HepG2 (cell line): ENCODE measurements around the gene B3GNT9. TPM values are rescaled to one million over a fixed set of nuclear protein-coding genes. Genes with fewer than 3 reads are reported as not detected.

Source experiments
- BCL6 ChIP-seq: IDR thresholded peaks from 2 replicates; pipeline ENCODE4 v1.6.1; 2016; ENCODE audit warnings: missing genetic modification reagents, missing compliant biosample characterization
- HNRNPK ChIP-seq: fragments of 200-400 bp; formaldehyde crosslinking; IDR thresholded peaks from 2 replicates; pipeline ENCODE4 v1.6.1; 2018; ENCODE audit warnings: low read length, low read depth, moderate library complexity, mild to moderate bottlenecking; ENCODE audit not compliant: poor library complexity, severe bottlenecking
- HOXA9 ChIP-seq: sonication (generic); formaldehyde crosslinking; IDR thresholded peaks from 2 replicates; pipeline ENCODE4 v1.8.1; 2022; ENCODE audit warnings: missing genetic modification reagents, mild to moderate bottlenecking, moderate library complexity, borderline replicate concordance
- KMT2B ChIP-seq: IDR thresholded peaks from 2 replicates; pipeline ENCODE4 v1.6.1; 2016; ENCODE audit warnings: missing genetic modification reagents, missing compliant biosample characterization
- PAWR ChIP-seq: sonication (generic); formaldehyde crosslinking; IDR thresholded peaks from 2 replicates; pipeline ENCODE4 v1.4.0; 2020; ENCODE audit warnings: missing genetic modification reagents, mild to moderate bottlenecking, borderline replicate concordance
- TBP ChIP-seq: sonication (generic); formaldehyde crosslinking; IDR thresholded peaks from 2 replicates; pipeline ENCODE4 v1.5.0; 2020; ENCODE audit warnings: missing genetic modification reagents
- ZNF550 ChIP-seq: sonication (generic); formaldehyde crosslinking; IDR thresholded peaks from 2 replicates; pipeline ENCODE4 v1.4.0; 2020; ENCODE audit warnings: mild to moderate bottlenecking, missing genetic modification reagents, borderline replicate concordance
- ZNF782 ChIP-seq: sonication (generic); formaldehyde crosslinking; IDR thresholded peaks from 2 replicates; pipeline ENCODE4 v1.4.0; 2020; ENCODE audit warnings: missing genetic modification reagents, mild to moderate bottlenecking, borderline replicate concordance
- ZNF850 ChIP-seq: sonication (generic); formaldehyde crosslinking; conservative IDR thresholded peaks from 2 replicates; pipeline ENCODE4 v1.9.0; 2021; ENCODE audit warnings: mild to moderate bottlenecking, missing genetic modification reagents
- polyA plus RNA-seq, 8 experiments: library from polyadenylated mRNA; depleted of rRNA in 3 of 8; stranded (reverse) in 7 of 8; unstranded in 1 of 8; fragments of >200 nt; fragmentation: Illumina TruSeq in 4 of 8; extraction: Trizol in 4 of 8; gene quantifications; 2 replicates each; pipeline versions ENCODE4 v1.2.1 to v1.2.3, GENCODE V29; 2011 to 2016; ENCODE audit warnings: low read depth in 4 of 8, missing spikeins in 1 of 8, mixed read lengths in 1 of 8; ENCODE audit not compliant: insufficient read depth in 1 of 8
- total RNA-seq, 5 experiments: library from RNA; depleted of rRNA; stranded (reverse); fragments of >200 nt; fragmentation: Illumina TruSeq; extraction: Trizol; gene quantifications; 2 replicates each; pipeline ENCODE4 v1.2.3, GENCODE V29; 2016; ENCODE audit warnings: low read depth in 1 of 5
- TF ChIP-seq, protein P1 (sequence below): sonication (generic); formaldehyde crosslinking; IDR thresholded peaks from 2 replicates; pipeline ENCODE4 v1.4.0; 2020; ENCODE audit warnings: missing genetic modification reagents
- TF ChIP-seq, protein P2 (sequence below): sonication (generic); formaldehyde crosslinking; IDR thresholded peaks from 2 replicates; pipeline ENCODE4 v1.4.0; 2020; ENCODE audit warnings: mild to moderate bottlenecking, missing genetic modification reagents
- TF ChIP-seq, protein P3 (sequence below): IDR thresholded peaks from 2 replicates; pipeline ENCODE4 v1.6.1; 2016; ENCODE audit warnings: mild to moderate bottlenecking
- TF ChIP-seq, protein P4 (sequence below): sonication (generic); formaldehyde crosslinking; IDR thresholded peaks from 2 replicates; pipeline ENCODE4 v1.4.0; 2020; ENCODE audit warnings: missing genetic modification reagents, borderline replicate concordance

Gene B3GNT9
- total and polyA plus RNA-seq, 2 of the 13 experiments (the other 11 are each of a cell fraction or from before 2014, with no cell fraction given), result 1.5 to 3.1 TPM

DNA sequence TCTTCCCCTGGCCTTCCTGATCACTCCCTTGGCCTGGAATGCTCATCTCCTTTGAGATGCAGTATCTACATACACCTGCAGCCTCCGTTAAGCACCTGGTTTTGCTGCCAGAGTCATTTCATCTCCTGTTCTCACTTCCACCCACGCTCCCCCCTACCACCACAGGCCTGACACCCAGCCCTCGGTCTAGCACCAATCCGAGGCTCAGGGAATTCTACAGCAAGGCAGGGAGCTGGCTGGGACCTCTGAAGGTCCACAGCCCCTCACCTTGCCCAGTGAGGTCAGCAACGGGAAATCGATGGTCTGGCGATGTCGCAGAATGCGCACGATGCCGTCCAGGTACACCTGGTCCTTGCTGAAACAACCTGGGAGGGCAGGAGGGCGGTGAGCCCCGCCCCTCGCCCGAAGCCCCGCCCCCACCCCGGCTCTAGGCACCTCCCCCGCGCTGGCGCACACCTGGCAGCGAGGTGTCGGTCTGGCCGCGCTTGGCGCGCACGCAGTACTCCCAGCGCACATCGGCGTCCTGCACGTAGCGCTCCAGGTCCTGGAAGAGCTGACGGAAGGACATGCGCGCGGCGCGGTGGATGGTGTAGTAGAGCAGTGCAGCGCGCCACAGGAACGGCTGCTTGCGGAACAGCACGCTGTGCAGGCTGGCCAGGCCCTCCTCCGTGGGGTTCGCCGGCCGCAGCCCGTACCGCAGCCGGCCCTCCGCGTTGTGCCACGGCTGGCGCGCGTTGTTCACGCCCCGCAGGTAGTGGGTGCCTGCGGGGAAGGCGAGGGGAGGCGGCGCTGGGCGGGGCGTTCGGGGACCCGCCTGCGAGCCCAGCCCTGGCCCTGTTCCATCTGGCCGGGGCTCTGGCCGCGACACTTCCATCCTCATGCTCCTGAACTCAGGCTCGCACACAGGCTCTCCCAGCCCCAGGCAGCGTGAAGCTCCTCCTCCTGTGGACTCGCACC, 27.2 kb upstream of the B3GNT9 start (continued):
- TF ChIP-seq, protein P1, sequence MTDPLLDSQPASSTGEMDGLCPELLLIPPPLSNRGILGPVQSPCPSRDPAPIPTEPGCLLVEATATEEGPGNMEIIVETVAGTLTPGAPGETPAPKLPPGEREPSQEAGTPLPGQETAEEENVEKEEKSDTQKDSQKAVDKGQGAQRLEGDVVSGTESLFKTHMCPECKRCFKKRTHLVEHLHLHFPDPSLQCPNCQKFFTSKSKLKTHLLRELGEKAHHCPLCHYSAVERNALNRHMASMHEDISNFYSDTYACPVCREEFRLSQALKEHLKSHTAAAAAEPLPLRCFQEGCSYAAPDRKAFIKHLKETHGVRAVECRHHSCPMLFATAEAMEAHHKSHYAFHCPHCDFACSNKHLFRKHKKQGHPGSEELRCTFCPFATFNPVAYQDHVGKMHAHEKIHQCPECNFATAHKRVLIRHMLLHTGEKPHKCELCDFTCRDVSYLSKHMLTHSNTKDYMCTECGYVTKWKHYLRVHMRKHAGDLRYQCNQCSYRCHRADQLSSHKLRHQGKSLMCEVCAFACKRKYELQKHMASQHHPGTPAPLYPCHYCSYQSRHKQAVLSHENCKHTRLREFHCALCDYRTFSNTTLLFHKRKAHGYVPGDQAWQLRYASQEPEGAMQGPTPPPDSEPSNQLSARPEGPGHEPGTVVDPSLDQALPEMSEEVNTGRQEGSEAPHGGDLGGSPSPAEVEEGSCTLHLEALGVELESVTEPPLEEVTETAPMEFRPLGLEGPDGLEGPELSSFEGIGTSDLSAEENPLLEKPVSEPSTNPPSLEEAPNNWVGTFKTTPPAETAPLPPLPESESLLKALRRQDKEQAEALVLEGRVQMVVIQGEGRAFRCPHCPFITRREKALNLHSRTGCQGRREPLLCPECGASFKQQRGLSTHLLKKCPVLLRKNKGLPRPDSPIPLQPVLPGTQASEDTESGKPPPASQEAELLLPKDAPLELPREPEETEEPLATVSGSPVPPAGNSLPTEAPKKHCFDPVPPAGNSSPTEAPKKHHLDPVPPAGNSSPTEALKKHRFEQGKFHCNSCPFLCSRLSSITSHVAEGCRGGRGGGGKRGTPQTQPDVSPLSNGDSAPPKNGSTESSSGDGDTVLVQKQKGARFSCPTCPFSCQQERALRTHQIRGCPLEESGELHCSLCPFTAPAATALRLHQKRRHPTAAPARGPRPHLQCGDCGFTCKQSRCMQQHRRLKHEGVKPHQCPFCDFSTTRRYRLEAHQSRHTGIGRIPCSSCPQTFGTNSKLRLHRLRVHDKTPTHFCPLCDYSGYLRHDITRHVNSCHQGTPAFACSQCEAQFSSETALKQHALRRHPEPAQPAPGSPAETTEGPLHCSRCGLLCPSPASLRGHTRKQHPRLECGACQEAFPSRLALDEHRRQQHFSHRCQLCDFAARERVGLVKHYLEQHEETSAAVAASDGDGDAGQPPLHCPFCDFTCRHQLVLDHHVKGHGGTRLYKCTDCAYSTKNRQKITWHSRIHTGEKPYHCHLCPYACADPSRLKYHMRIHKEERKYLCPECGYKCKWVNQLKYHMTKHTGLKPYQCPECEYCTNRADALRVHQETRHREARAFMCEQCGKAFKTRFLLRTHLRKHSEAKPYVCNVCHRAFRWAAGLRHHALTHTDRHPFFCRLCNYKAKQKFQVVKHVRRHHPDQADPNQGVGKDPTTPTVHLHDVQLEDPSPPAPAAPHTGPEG, result peak; percentile 43; the same call in 1 of the 2 replicates
- TF ChIP-seq, protein P2, sequence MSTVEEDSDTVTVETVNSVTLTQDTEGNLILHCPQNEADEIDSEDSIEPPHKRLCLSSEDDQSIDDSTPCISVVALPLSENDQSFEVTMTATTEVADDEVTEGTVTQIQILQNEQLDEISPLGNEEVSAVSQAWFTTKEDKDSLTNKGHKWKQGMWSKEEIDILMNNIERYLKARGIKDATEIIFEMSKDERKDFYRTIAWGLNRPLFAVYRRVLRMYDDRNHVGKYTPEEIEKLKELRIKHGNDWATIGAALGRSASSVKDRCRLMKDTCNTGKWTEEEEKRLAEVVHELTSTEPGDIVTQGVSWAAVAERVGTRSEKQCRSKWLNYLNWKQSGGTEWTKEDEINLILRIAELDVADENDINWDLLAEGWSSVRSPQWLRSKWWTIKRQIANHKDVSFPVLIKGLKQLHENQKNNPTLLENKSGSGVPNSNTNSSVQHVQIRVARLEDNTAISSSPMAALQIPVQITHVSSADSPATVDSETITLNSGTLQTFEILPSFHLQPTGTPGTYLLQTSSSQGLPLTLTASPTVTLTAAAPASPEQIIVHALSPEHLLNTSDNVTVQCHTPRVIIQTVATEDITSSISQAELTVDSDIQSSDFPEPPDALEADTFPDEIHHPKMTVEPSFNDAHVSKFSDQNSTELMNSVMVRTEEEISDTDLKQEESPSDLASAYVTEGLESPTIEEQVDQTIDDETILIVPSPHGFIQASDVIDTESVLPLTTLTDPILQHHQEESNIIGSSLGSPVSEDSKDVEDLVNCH (CRISPR knock-in tag), result peak; percentile 61; the same call in 1 of the 2 replicates
- TF ChIP-seq PAWR (CRISPR knock-in tag) (no peak), ZNF850 (CRISPR knock-in tag) (no peak), HOXA9 (CRISPR knock-in tag) (0 out of 2 replicates have a peak, but pooled peaks have one; percentile 29), KMT2B (CRISPR knock-in tag) (peak; percentile 28; the same call in 1 of the 2 replicates), BCL6 (CRISPR knock-in tag) (no peak), HNRNPK (peak; percentile 60), ZNF550 (CRISPR knock-in tag) (0 out of 2 replicates have a peak, but pooled peaks have one; percentile 47), ZNF782 (CRISPR knock-in tag) (no peak), TBP (CRISPR knock-in tag) (no peak)
- TF ChIP-seq, protein P3, sequence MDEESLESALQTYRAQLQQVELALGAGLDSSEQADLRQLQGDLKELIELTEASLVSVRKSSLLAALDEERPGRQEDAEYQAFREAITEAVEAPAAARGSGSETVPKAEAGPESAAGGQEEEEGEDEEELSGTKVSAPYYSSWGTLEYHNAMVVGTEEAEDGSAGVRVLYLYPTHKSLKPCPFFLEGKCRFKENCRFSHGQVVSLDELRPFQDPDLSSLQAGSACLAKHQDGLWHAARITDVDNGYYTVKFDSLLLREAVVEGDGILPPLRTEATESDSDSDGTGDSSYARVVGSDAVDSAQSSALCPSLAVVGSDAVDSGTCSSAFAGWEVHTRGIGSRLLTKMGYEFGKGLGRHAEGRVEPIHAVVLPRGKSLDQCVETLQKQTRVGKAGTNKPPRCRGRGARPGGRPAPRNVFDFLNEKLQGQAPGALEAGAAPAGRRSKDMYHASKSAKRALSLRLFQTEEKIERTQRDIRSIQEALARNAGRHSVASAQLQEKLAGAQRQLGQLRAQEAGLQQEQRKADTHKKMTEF (CRISPR knock-in tag), result peak; percentile 66; the same call in 1 of the 2 replicates
- TF ChIP-seq, protein P4, sequence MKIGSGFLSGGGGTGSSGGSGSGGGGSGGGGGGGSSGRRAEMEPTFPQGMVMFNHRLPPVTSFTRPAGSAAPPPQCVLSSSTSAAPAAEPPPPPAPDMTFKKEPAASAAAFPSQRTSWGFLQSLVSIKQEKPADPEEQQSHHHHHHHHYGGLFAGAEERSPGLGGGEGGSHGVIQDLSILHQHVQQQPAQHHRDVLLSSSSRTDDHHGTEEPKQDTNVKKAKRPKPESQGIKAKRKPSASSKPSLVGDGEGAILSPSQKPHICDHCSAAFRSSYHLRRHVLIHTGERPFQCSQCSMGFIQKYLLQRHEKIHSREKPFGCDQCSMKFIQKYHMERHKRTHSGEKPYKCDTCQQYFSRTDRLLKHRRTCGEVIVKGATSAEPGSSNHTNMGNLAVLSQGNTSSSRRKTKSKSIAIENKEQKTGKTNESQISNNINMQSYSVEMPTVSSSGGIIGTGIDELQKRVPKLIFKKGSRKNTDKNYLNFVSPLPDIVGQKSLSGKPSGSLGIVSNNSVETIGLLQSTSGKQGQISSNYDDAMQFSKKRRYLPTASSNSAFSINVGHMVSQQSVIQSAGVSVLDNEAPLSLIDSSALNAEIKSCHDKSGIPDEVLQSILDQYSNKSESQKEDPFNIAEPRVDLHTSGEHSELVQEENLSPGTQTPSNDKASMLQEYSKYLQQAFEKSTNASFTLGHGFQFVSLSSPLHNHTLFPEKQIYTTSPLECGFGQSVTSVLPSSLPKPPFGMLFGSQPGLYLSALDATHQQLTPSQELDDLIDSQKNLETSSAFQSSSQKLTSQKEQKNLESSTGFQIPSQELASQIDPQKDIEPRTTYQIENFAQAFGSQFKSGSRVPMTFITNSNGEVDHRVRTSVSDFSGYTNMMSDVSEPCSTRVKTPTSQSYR (CRISPR knock-in tag), result peak; percentile 50; the same call in 1 of the 2 replicates
